ENCODE results near the gene TNFRSF14. TPM values are rescaled to one million over a fixed set of nuclear protein-coding genes. Genes with fewer than 3 reads are reported as not detected.

The TNFRSF14 gene
- total and polyA plus RNA-seq, 2 experiments from 2014 or later = not detected

GRCh38 chr1:2556678-2557481, 709 bp downstream of the TNFRSF14 start (continued):
- TF ChIP-seq ZNF462 (CRISPR knock-in tag; IDR thresholded peaks at IDR 0.05) = no peak
- TF ChIP-seq JUNB (IDR thresholded peaks at IDR 0.05; ENCODE audit: unreplicated experiment) = no peak
- no peak for TF ChIP-seq NANOG (IDR thresholded peaks at IDR 0.05; ENCODE audit: borderline replicate concordance)
- no peak for TF ChIP-seq POLR2AphosphoS5 (IDR thresholded peaks at IDR 0.05; ENCODE audit: low read depth)

- Histone ChIP-seq H3K9me2 (ENCODE audit: insufficient read depth) (no peaks in the 10 kb centered on the region), H3K79me2 (replicated peaks; ENCODE audit: insufficient read depth) (no peaks in the 10 kb centered on the region), H3K4me2 (no peak overlapping the region), H3K4me1 (ENCODE audit: insufficient read depth) (no peaks in the 10 kb centered on the region), H3K27ac (ENCODE audit: low read depth) (no peak overlapping the region), H3F3A (replicated peaks; ENCODE audit: low read depth) (no peaks in the 10 kb centered on the region), H2AFZ (no peak overlapping the region), H3K36me3 (ENCODE audit: insufficient read depth) (no peaks in the 10 kb centered on the region), H3K4me3 (no peak overlapping the region), H4K20me1 (replicated peaks; ENCODE audit: insufficient read depth) (no peaks in the 10 kb centered on the region), H3K27me3 (ENCODE audit: insufficient read depth) (no peaks in the 10 kb centered on the region)
- Mint-ChIP-seq H3K9me3 (no peaks in the 10 kb centered on the region), H3K27ac (no peak overlapping the region), H3K27me3 (ENCODE audit: insufficient read depth, low read depth, poor library complexity) (peaks cover 3% of the 10 kb centered on the region), H3K4me1 (peaks cover 7% of the 10 kb centered on the region; the same call in 2 of the 3 replicates), H3K4me3 (no peak overlapping the region), H3K36me3 (ENCODE audit: low read depth) (no peaks in the 10 kb centered on the region; the same call in 2 of the 3 replicates)
- TF ChIP-seq CREB1 (CRISPR knock-in tag; IDR thresholded peaks at IDR 0.05; ENCODE audit: low read depth) (no peak), ETS1 (IDR thresholded peaks at IDR 0.05) (no peak), ZNF331 (CRISPR knock-in tag; IDR thresholded peaks at IDR 0.05; ENCODE audit: low read depth) (no peak), JUNB (IDR thresholded peaks at IDR 0.05; ENCODE audit: unreplicated experiment) (no peak), EZH2 (IDR thresholded peaks at IDR 0.05; ENCODE audit: low read depth, unreplicated experiment) (no peak)
- ATAC-seq = no peak
- no peak for DNase-seq (ENCODE audit: low spot score)
These were observed 1.6 kb downstream of the TNFRSF14 start for GRCh38 chr1:2557482-2558400.
